ENCODE data around the gene PCSK7. TPM values are rescaled to one million over a fixed set of nuclear protein-coding genes. Genes with fewer than 3 reads are reported as not detected.
A peak's percentile ranks its signal among the peaks of the same experiment; 100 is the strongest.

PCSK7 gene
- total RNA-seq, 1 donor from 2014 or later = 68.1 TPM

DNA sequence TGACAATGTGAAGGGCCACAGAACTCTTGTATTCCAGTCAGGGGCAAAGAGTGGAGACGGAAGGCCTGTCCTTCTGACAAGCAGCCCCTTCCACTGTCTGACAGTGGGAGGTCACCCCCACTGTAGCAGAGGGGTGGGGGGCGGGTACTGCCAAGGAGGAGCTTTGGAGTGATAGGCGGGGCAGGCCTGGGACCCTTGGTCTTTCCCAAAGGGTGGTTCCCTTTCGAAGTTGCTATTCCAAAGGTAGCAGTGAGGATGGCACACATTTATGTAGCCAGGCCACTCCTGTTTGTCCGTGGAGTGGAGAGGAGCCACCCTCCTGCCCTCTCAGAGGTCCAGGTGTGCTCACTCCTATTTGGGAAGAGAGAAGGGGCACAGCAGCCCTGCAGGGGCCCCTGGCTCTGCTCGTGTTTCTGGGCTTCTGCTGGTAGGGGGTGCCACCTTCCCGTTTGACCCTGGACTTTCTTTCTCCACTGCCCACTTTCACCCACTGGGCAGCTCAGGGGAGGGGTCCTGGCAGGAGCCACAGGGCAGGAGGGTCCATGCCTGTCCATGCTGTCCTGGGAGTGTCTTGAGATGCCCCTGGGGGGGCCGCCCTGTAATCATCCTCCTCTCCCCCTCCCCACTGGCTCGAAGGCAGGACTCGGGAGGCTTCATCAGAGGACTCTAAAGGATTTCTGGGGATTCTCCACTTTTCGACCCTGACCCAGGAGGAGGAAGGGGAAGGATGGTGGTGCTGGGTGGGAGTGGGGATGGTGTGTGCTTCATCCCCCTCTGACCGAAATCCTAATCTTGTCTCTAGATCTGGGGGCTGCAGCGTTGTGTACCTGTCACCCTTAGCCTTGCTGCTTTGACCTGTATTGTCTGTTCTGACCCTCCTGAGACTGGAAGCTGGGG, 31.7 kb downstream of the PCSK7 start:
- no peak for DNase-seq (ENCODE audit: low spot score)

DNA sequence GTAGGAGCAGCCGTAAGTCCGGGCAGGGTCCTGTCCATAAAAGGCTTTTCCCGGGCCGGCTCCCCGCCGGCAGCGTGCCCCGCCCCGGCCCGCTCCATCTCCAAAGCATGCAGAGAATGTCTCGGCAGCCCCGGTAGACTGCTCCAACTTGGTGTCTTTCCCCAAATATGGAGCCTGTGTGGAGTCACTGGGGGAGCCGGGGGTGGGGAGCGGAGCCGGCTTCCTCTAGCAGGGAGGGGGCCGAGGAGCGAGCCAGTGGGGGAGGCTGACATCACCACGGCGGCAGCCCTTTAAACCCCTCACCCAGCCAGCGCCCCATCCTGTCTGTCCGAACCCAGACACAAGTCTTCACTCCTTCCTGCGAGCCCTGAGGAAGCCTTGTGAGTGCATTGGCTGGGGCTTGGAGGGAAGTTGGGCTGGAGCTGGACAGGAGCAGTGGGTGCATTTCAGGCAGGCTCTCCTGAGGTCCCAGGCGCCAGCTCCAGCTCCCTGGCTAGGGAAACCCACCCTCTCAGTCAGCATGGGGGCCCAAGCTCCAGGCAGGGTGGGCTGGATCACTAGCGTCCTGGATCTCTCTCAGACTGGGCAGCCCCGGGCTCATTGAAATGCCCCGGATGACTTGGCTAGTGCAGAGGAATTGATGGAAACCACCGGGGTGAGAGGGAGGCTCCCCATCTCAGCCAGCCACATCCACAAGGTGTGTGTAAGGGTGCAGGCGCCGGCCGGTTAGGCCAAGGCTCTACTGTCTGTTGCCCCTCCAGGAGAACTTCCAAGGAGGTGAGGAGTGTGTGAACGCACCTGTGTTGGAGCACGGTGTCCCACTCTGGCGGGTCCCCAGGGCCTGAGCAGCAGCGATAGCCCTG, 32.6 kb downstream of the PCSK7 start, which contains the start of gene TAGLN:
Gene TAGLN (plus strand): TSS at position 318 of the 863 bp plus-strand sequence. CDS start 3,644 bp downstream, outside the sequence.
- no peak for DNase-seq (ENCODE audit: low spot score)

DNA sequence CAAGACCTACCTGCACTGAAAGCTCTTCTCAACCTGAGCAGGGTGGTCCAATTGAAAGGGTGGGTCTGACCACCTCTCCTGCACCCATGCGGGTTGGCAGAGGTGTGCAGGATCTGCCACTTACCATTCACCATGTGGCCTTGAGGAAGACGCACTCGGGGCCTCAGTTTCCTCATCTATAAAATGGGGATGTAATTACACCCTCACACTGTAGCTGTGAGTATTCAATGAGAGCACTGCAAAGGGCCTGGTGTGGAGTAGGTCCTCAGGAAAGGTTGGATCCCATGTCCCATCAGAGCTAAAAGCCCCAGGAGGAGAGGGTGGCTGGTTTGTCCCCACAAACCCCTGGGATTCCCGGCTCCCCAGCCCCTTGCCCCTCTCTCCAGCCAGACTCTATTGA, 33.3 kb downstream of the PCSK7 start:
- no peak for DNase-seq (ENCODE audit: low spot score)

DNA sequence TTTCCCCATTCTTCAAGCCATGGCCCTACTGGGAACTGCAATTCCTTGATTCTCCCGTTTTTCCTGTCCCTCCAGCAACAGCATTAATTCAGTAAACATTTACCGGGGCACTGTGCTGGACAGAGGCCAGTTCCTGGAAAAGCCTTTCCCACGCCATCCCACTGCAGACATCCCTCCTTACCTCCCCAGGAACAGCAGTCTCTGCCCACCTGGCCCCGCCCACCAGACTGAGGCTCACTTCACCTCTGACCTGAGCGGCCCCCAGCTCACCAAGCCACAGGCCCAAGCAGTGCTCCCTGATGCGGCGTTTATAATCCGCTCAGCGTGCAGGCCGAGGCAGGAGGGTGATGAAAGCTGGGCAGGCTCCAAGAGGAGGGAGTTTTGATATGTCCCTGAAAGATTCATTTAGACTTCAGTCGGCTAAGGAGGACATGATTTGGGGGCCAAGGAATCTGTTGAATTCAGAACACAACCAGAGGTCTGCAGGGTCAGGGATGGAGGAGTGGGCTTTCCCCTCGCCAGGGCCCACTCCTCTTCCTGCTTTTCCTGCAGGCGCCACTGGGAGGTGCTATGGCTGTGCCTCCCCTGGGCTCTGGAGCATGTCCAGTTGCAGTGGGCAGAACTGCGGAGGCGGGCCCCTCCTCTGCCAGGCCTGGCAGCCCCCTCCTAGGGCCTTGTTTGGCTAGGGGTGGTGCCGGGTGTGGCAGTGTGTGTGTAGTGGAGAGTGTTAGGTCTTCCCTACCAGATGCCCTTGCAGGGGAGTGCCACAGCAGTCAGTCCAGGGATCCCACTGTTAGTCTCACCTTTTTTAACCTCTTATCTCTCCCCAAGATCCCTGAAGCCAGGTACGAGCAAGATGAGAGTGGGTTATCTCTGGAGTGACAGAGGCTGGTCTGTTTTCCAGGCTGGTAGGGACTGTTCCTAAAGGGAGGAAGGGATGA, 34.1 kb downstream of the PCSK7 start:
- DNase-seq (ENCODE audit: low spot score) = no peak

DNA sequence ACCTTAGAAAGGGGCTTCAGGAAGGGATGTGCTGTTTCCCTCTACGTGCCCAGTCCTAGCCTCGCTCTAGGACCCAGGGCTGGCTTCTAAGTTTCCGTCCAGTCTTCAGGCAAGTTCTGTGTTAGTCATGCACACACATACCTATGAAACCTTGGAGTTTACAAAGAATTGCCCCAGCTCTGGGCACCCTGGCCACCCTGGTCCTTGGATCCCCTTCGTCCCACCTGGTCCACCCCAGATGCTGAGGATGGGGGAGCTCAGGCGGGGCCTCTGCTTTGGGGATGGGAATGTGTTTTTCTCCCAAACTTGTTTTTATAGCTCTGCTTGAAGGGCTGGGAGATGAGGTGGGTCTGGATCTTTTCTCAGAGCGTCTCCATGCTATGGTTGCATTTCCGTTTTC, 34.9 kb downstream of the PCSK7 start:
- DNase-seq (ENCODE audit: low spot score) = no peak

DNA sequence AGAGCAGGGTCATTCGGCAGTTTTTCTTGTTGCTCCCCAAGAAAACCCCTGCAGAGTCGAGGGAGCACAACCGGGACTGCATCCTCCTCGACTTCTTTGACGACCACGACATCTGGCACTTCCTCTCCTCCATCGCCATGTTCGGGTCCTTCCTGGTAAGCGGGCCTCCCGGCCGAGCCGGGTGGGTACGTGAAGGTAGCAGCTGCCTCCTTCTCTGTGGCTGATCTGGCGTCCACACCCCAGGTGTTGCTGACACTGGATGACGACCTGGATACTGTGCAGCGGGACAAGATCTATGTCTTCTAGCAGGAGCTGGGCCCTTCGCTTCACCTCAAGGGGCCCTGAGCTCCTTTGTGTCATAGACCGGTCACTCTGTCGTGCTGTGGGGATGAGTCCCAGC, 36.1 kb downstream of the PCSK7 start:
- no peak for DNase-seq (ENCODE audit: low spot score)

DNA sequence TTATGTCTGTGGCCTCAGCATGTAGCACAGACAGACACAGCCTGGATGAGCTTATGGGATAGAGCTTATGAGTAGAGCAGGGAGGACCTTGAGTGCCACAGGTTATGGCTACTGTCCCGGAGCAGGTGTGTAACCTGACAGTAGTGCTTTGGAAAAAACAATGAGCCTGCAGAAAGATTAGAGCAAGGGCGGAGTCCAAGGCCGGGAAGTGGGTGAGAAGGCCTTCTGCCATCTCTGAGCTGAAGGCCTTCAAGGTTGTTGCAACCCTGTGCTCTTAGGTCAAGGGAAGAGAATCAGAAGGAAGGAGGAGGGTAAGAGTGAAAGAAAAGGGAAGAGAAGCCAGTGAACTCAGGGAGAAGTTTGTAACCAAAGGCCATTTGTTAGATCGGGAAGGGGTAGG, 36.6 kb downstream of the PCSK7 start:
- no peak for DNase-seq (ENCODE audit: low spot score)

DNA sequence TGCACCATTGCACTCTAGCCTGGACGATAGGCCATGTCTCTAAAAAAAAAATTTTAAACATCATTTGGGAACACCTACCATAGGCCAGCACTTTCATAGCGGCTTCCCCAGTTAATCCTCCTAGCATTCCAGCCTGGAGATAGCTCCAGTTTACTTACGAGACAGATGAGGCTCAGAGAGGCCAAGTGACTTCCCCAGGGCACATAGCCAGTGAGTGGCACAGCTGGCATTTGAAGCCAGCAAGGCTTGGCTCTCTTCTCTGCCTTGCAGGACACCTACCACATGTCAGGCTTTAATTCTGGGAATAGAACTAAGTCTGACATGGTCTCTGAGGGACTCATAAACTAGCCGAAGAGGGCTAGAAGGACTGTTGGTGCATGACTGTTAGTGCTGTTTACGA, 37.6 kb downstream of the PCSK7 start:
- DNase-seq (ENCODE audit: low spot score) = no peak

DNA sequence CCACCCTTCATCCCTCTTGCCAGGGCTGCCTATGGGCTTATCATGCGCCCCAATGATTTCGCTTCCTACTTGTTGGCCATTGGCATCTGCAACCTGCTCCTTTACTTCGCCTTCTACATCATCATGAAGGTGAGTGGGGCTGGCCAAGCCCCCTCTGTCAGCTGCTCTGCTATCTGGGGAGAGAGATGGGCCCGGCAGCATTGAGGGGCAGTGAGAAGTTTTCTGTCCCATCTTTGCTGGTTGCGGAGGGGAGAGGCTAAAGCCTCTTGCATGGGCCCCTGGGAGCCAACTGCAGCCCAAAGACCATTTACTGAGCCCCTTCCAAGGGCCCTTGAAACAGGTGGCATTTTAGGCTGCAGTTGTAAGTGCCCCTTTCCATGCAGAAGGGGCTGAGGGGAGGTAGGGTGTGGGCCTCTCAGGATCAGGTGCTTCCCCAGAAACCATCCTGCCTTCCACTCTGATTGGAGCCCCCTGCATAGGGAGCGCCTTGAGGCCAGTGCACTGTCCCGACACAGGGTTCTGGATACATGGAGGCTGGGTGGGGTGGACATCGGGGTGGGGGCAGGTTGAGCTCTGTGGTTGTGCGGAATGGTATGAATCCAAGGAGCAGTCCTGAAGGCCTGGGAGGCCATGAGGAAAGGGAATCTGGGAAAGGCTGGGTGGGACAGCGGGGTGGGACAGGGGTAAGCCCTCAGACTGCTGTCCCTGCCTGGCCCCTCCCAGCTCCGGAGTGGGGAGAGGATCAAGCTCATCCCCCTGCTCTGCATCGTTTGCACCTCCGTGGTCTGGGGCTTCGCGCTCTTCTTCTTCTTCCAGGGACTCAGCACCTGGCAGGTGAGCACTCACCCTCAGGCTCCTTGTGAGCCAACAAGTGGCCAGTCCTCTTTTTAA, 38.5 kb downstream of the PCSK7 start:
- no peak for DNase-seq (ENCODE audit: low spot score)

DNA sequence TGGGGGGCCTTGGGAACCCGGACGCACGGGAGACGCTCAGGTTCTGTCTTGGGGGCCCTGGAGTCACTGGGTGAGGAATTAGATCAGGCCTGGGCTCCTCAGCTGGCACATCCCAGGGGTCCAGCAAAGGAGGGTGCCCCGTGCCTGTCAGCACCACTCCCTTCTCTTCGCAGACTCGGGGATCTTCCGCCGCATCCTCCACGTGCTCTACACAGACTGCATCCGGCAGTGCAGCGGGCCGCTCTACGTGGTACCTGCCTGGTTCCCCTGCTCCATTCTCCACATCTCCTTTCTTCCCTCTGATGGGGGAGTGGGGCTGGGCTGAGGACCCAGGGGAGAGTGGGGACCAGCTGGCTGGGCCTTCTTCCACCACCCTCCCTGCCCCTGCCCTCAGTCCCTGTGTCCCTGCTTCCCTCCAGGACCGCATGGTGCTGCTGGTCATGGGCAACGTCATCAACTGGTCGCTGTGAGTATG, 39.4 kb downstream of the PCSK7 start:
- no peak for DNase-seq (ENCODE audit: low spot score)

DNA sequence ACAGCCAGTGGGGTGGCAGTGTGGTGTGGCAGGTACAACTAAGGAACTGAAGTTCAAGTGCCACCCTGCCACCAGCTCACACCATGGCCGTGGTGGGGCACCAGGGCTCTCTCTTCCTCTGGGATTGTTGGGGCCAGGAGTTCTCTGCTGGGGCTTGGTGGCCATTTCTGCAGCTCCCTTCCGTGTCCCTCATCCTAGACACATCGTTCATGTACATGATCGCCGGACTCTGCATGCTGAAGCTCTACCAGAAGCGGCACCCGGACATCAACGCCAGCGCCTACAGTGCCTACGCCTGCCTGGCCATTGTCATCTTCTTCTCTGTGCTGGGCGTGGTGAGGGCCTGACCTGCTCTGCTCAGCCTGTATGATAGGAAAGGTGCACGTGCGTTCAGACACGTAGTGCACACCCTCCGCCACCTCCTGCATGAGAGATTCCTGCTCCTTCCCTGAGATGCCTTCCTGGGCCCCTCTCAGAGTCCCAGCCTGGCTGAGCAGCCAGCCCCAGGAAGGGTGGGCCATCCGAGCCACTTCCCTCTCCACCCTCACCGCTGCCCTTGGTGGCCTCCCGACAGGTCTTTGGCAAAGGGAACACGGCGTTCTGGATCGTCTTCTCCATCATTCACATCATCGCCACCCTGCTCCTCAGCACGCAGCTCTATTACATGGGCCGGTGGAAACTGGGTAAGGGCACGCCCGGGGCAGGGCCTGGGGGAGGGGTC, 40.0 kb downstream of the PCSK7 start:
- no peak for DNase-seq (ENCODE audit: low spot score)

DNA sequence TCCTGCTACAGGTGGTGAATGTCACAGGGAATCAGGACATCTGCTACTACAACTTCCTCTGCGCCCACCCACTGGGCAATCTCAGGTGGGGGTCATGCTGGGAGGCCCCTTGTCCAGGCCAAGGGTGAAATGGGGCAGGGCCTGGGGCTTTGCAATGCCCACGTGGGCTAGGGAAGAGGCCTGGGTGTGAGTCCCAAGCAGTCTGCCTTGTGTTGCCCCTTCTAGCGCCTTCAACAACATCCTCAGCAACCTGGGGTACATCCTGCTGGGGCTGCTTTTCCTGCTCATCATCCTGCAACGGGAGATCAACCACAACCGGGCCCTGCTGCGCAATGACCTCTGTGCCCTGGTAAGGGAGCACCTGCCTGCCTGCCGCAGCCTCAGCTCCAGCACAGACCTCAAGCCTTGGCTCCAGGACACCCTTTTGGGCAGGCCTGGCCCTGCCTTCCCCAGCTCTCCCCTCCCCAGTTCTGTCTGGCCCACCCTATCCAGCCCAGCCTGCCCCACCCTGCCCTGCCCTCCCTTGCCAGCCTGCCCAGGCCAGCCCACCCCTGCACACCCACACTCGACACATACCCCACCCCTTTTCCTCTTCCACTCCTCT, 41.8 kb downstream of the PCSK7 start:
- no peak for DNase-seq (ENCODE audit: low spot score)

DNA sequence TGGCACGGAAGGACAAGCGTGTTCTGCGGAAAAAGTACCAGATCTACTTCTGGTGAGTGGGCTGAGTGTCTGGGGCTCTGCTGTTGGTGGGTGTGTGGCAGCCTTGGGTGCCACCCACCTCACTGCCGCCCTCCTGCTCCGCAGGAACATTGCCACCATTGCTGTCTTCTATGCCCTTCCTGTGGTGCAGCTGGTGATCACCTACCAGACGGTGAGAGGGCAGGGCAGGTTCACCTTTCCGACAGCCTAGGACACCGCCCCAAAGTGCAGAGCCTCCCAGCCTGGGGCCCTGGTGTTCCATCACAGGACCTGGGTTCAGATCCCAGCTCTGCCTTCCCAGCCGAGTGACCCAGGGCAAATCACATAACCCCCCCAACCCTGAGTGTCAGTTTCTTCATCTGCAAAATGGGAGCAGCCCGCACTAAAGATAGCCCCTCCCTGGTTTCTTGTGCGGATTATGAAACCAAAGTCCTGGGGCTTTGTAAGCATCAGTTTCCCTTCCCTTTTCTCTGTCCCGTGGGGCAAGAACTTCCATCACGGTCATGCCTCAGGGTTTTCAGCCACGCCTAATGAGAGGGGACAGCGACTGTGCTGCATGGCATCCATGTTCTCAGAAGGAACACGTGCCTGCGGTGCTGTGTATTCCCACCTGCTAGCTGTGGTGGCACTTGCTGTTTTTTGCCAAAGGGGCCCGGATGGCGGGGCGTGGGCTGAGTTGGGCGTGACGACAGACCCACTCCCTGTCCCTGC, 42.5 kb downstream of the PCSK7 start:
- peak; percentile 74 for DNase-seq (ENCODE audit: low spot score)

DNA sequence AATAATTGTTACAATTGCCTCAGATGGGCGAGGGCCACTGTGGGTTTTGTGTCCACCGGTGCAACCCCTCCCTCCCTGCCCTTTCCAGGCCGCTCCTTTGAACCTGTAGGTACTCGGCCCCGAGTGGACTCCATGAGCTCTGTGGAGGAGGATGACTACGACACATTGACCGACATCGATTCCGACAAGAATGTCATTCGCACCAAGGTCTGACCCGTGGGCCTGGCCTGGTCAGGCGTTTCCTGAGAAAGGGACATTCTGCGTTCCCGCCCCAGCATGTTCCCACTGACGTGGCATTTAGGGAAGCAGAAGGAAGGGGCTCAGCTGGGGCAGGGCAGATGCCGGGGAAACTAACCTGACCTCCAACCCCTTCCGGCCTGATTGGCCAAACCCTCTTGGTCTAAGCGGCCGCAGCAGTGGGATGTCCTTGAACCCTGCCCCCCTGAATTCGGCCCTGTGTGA, 43.2 kb downstream of the PCSK7 start:
- DNase-seq (ENCODE audit: low spot score) = peak; percentile 85

DNA sequence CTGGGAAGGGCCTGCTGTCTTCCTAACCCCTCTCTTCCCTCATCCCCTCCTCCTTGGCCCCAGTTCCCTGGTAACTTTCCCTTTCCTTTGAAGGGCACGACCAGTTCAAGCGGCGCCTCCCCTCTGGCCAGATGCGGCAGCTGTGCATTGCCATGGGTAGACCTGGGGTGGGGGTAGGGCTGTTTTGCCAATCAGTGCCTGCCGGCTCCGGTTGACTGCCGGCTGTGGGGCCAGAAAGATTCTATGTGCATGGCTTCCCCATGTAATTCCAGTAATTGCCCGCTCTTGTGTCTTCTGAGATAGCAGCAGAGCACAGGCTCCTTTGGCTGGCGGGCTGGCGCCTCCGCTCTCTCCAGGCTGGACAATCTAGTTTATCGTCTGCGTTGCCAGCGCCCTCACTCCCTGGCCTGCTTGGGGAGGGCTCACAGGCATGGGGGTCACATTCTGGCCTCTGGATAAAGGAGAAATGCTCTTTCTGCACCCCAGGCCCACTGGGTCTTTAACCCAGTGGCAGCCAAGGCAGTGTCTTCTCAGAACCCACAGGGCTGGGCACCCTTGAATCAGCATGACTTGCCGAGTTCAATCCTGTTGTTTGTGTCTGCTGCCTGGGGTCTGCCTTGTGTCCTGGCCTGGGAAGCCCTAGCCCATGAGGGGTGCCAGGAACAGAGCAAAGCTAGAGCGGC, 43.9 kb downstream of the PCSK7 start:
- DNase-seq (ENCODE audit: low spot score) = peak; percentile 75

DNA sequence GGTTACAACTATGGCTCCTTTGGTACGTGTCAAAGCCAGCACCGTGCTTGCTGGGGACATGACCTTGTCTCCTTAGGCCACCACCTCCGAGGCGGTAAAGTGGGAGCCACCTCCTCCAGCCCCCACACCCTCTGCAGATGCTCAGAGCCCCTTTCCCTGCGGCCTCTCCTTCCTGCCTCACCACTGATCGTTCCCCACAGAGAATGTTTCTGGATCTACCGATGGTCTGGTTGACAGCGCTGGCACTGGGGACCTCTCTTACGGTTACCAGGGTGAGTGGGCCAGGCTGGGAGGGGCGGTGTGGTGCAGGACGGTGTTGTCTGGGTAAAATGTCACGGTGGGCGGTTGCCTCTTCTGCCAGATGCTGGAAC, 44.5 kb downstream of the PCSK7 start:
- peak; percentile 62 for DNase-seq (ENCODE audit: low spot score)

DNA sequence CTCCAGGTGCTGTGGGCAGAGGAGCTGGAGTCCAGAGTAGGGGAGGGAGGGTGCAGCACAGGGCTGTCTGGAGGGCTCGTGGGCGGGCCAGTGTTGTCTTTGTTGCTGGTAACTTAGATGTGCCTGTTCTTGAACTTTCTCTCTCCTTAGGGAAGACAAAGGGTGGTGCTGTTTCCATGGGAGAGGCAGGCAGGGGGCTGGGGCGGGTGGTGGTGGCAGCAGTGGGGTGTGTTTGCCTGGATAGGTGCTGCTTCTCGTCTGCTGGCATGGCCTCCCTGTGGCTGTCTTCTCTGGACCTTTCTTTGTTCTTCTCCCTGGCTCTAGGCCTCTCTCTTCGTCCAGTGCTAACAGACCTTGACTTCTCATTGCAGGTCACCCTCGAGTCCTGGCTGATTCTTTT, 44.9 kb downstream of the PCSK7 start:
- DNase-seq (ENCODE audit: low spot score) = peak; percentile 81

Measured in mesenteric fat pad (tissue), 1 donor.